Measurements from ENCODE around the gene TRIM41.
"Not testable (repeated sequence)": the region's sequence is repeated elsewhere in the genome, so short reads cannot be mapped to it uniquely, and the experiment has no call there.

The TRIM41 gene

GRCh38 chr5:181210148-181210547, 12.9 kb upstream of the TRIM41 start:
- not testable (repeated sequence) for DNase-seq

- DNase-seq, result not testable (repeated sequence)
These were observed 12.4 kb upstream of the TRIM41 start for GRCh38 chr5:181210698-181211097.

GRCh38 chr5:181211208-181211607, 11.9 kb upstream of the TRIM41 start:
- DNase-seq, result no peak

GRCh38 chr5:181212080-181212479, 11.0 kb upstream of the TRIM41 start:
- no peak for DNase-seq

- DNase-seq, result no peak
These were observed 10.1 kb upstream of the TRIM41 start for GRCh38 chr5:181212934-181213333.

- DNase-seq, result not testable (repeated sequence)
These were observed 8.8 kb upstream of the TRIM41 start for GRCh38 chr5:181214249-181214648.

- no peak for DNase-seq
These were observed 6.8 kb upstream of the TRIM41 start for GRCh38 chr5:181215997-181216989.

GRCh38 chr5:181217111-181217802, 5.8 kb upstream of the TRIM41 start:
- no peak for DNase-seq

GRCh38 chr5:181217803-181218062, 5.3 kb upstream of the TRIM41 start:
- no peak for DNase-seq

- DNase-seq, result no peak
These were observed 4.3 kb upstream of the TRIM41 start for GRCh38 chr5:181218795-181219124.

GRCh38 chr5:181219262-181220177, 3.6 kb upstream of the TRIM41 start:
- no peak for DNase-seq

- no peak for DNase-seq
These were observed 2.9 kb upstream of the TRIM41 start for GRCh38 chr5:181220178-181220515.

GRCh38 chr5:181221105-181221791, 1.8 kb upstream of the TRIM41 start:
- DNase-seq, result no peak

- no peak for DNase-seq
These were observed 1.1 kb upstream of the TRIM41 start for GRCh38 chr5:181221792-181222629.

- DNase-seq, result no peak
These were observed 437 bp upstream of the TRIM41 start for GRCh38 chr5:181222630-181223057.

GRCh38 chr5:181223729-181224389, 778 bp downstream of the TRIM41 start:
- no peak for DNase-seq

- no peak for DNase-seq
These were observed 1.5 kb downstream of the TRIM41 start for GRCh38 chr5:181224390-181225229.

GRCh38 chr5:181229996-181230395, 6.9 kb downstream of the TRIM41 start:
- no peak for DNase-seq

GRCh38 chr5:181230551-181230950, 7.5 kb downstream of the TRIM41 start:
- DNase-seq, result no peak
